HUES6 (cell line): ENCODE results near the gene SEMA4F.

ENCODE experiments used
- H3K27ac ChIP-seq: 2 replicates; pipeline ENCODE4 v1.7.0; 2013; ENCODE audit warnings: low read depth, mild to moderate bottlenecking, low read length, inconsistent platforms
- H3K27me3 ChIP-seq: 2 replicates; pipeline ENCODE4 v1.6.1; 2013; ENCODE audit warnings: low read length; ENCODE audit not compliant: control insufficient read depth, insufficient read depth
- H3K36me3 ChIP-seq: 2 replicates; pipeline ENCODE4 v1.6.1; 2013; ENCODE audit warnings: low read length; ENCODE audit not compliant: control insufficient read depth, insufficient read depth
- H3K4me1 ChIP-seq: 2 replicates; pipeline ENCODE4 v1.6.1; 2013; ENCODE audit warnings: low read length; ENCODE audit not compliant: control insufficient read depth, insufficient read depth
- H3K4me3 ChIP-seq: 2 replicates; pipeline ENCODE4 v1.5.1; 2013; ENCODE audit warnings: low read depth, low read length
- H3K9ac ChIP-seq: one replicate; pipeline ENCODE4 v1.6.1; 2013; ENCODE audit warnings: mild to moderate bottlenecking, low read length
- H3K9me3 ChIP-seq: 2 replicates; pipeline ENCODE4 v1.6.1; 2013; ENCODE audit warnings: low read depth, low read length; ENCODE audit not compliant: control insufficient read depth, insufficient read depth

The SEMA4F gene

GRCh38 chr2:74690571-74690970 lies 36.5 kb downstream of the SEMA4F start:
- Histone ChIP-seq H3K9me3 (no peaks in the 10 kb centered on the region), H3K4me3 (no peak overlapping the region), H3K9ac (no peak overlapping the region), H3K27ac (no peak overlapping the region), H3K4me1 (no peaks in the 10 kb centered on the region), H3K36me3 (no peaks in the 10 kb centered on the region), H3K27me3 (no peaks in the 10 kb centered on the region)

- Histone ChIP-seq H3K27me3 (no peaks in the 10 kb centered on the region), H3K9me3 (no peaks in the 10 kb centered on the region), H3K4me3 (no peak overlapping the region), H3K27ac (no peak overlapping the region), H3K4me1 (no peaks in the 10 kb centered on the region), H3K36me3 (no peaks in the 10 kb centered on the region), H3K9ac (no peak overlapping the region)
These were observed 37.9 kb downstream of the SEMA4F start for GRCh38 chr2:74691929-74692328.

GRCh38 chr2:74693213-74693612 lies 39.2 kb downstream of the SEMA4F start:
- no peaks in the 10 kb centered on the region for H3K9me3 ChIP-seq
- H3K27ac ChIP-seq = no peak overlapping the region
- H3K4me3 ChIP-seq = no peak overlapping the region
- H3K9ac ChIP-seq = no peak overlapping the region
- no peaks in the 10 kb centered on the region for H3K4me1 ChIP-seq
- no peaks in the 10 kb centered on the region for H3K36me3 ChIP-seq
- H3K27me3 ChIP-seq = no peaks in the 10 kb centered on the region

- no peak overlapping the region for H3K27ac ChIP-seq
These were observed 39.6 kb downstream of the SEMA4F start for GRCh38 chr2:74693668-74694067.

GRCh38 chr2:74694281-74694680 lies 40.2 kb downstream of the SEMA4F start:
- no peaks in the 10 kb centered on the region for H3K27me3 ChIP-seq
- no peak overlapping the region for H3K4me3 ChIP-seq
- no peak overlapping the region for H3K27ac ChIP-seq
- no peak overlapping the region for H3K9ac ChIP-seq
- no peaks in the 10 kb centered on the region for H3K36me3 ChIP-seq
- no peaks in the 10 kb centered on the region for H3K4me1 ChIP-seq
- no peaks in the 10 kb centered on the region for H3K9me3 ChIP-seq

More at GRCh38 chr2:74693668-74694067, 39.6 kb downstream of the SEMA4F start:
- no peaks in the 10 kb centered on the region for H3K9me3 ChIP-seq
- no peak overlapping the region for H3K9ac ChIP-seq
- no peaks in the 10 kb centered on the region for H3K4me1 ChIP-seq
- H3K4me3 ChIP-seq = no peak overlapping the region
- H3K36me3 ChIP-seq = no peaks in the 10 kb centered on the region
- no peaks in the 10 kb centered on the region for H3K27me3 ChIP-seq

GRCh38 chr2:74695663-74696062 lies 41.6 kb downstream of the SEMA4F start:
- Histone ChIP-seq H3K9ac (no peak overlapping the region), H3K27ac (no peak overlapping the region), H3K27me3 (0 out of 2 replicates have a peak, but pooled peaks cover 3% of the 10 kb centered on the region), H3K36me3 (no peaks in the 10 kb centered on the region), H3K4me1 (no peaks in the 10 kb centered on the region), H3K9me3 (no peaks in the 10 kb centered on the region), H3K4me3 (no peak overlapping the region)

GRCh38 chr2:74696829-74697228 lies 42.8 kb downstream of the SEMA4F start:
- Histone ChIP-seq H3K9ac (no peak overlapping the region), H3K4me3 (no peak overlapping the region), H3K27ac (no peak overlapping the region), H3K36me3 (no peaks in the 10 kb centered on the region), H3K9me3 (no peaks in the 10 kb centered on the region), H3K27me3 (0 out of 2 replicates have a peak, but pooled peaks cover 3% of the 10 kb centered on the region), H3K4me1 (peaks cover 9% of the 10 kb centered on the region)

- Histone ChIP-seq H3K36me3 (no peaks in the 10 kb centered on the region), H3K9ac (no peak overlapping the region), H3K27me3 (0 out of 2 replicates have a peak, but pooled peaks cover 3% of the 10 kb centered on the region), H3K4me1 (peaks cover 9% of the 10 kb centered on the region), H3K9me3 (no peaks in the 10 kb centered on the region), H3K27ac (no peak overlapping the region), H3K4me3 (no peak overlapping the region)
These were observed 46.8 kb downstream of the SEMA4F start for GRCh38 chr2:74700643-74701372.

GRCh38 chr2:74702001-74702715 lies 48.1 kb downstream of the SEMA4F start:
- Histone ChIP-seq H3K4me3 (no peak overlapping the region), H3K9me3 (no peaks in the 10 kb centered on the region), H3K27ac (no peak overlapping the region), H3K4me1 (peaks cover 9% of the 10 kb centered on the region), H3K27me3 (0 out of 2 replicates have a peak, but pooled peaks cover 3% of the 10 kb centered on the region), H3K36me3 (no peaks in the 10 kb centered on the region), H3K9ac (no peak overlapping the region)

GRCh38 chr2:74703373-74703772 lies 49.3 kb downstream of the SEMA4F start:
- Histone ChIP-seq H3K36me3 (no peaks in the 10 kb centered on the region), H3K27me3 (0 out of 2 replicates have a peak, but pooled peaks cover 3% of the 10 kb centered on the region), H3K9ac (no peak overlapping the region), H3K4me3 (no peak overlapping the region), H3K4me1 (peaks cover 9% of the 10 kb centered on the region), H3K27ac (no peak overlapping the region), H3K9me3 (no peaks in the 10 kb centered on the region)

- Histone ChIP-seq H3K9me3 (no peaks in the 10 kb centered on the region), H3K27me3 (0 out of 2 replicates have a peak, but pooled peaks cover 3% of the 10 kb centered on the region), H3K4me3 (no peak overlapping the region), H3K9ac (no peak overlapping the region), H3K4me1 (peaks cover 9% of the 10 kb centered on the region), H3K36me3 (no peaks in the 10 kb centered on the region), H3K27ac (no peak overlapping the region)
These were observed 50.2 kb downstream of the SEMA4F start for GRCh38 chr2:74704216-74704615.
